ENCODE data around the gene PRKCZ. TPM values are rescaled to one million over a fixed set of nuclear protein-coding genes. Genes with fewer than 3 reads are reported as not detected.

Gene PRKCZ
- total RNA-seq, 1 donor from 2014 or later: 33.4 TPM

GRCh38 chr1:2076826-2077225 is 26.6 kb downstream of the PRKCZ start:
- TF ChIP-seq EZH2phosphoT487 (IDR thresholded peaks at IDR 0.05) (no peak), EZH2 (IDR thresholded peaks at IDR 0.05) (no peak), CTCF (IDR thresholded peaks at IDR 0.05) (no peak)
- Histone ChIP-seq H3K36me3 (no peaks in the 10 kb centered on the region), H3K27ac (no peak overlapping the region), H3F3A (ENCODE audit: low read depth) (no peaks in the 10 kb centered on the region), H4K20me1 (ENCODE audit: low read depth) (peaks cover 22% of the 10 kb centered on the region), H3K79me2 (ENCODE audit: low read depth) (peaks cover 32% of the 10 kb centered on the region), H3K27me3 (no peaks in the 10 kb centered on the region), H2AFZ (replicated peaks) (no peak overlapping the region), H3K4me1 (peaks cover 28% of the 10 kb centered on the region), H3K4me3 (no peak overlapping the region), H3K9me3 (ENCODE audit: low read depth) (peaks cover 6% of the 10 kb centered on the region), H3K9ac (no peak overlapping the region), H3K4me2 (no peak overlapping the region)
- Mint-ChIP-seq H3K27ac (peak overlapping the region; percentile 33), H3K4me3 (peak overlapping the region; percentile 57), H3K36me3 (peaks cover 20% of the 10 kb centered on the region), H3K4me1 (peaks cover 24% of the 10 kb centered on the region), H3K27me3 (ENCODE audit: insufficient read depth, low read depth) (peaks cover 13% of the 10 kb centered on the region), H3K9me3 (peaks cover 39% of the 10 kb centered on the region)
- DNase-seq (ENCODE audit: low spot score): no peak

GRCh38 chr1:2078170-2078569 is 28.0 kb downstream of the PRKCZ start:
- H3K79me2 ChIP-seq (ENCODE audit: low read depth): peaks cover 32% of the 10 kb centered on the region
- H3K36me3 Mint-ChIP-seq: peaks cover 20% of the 10 kb centered on the region
- no peak for TF ChIP-seq EZH2 (IDR thresholded peaks at IDR 0.05)
- TF ChIP-seq CTCF (IDR thresholded peaks at IDR 0.05): no peak
- no peak for TF ChIP-seq EZH2phosphoT487 (IDR thresholded peaks at IDR 0.05)

GRCh38 chr1:2079396-2080085 is 29.3 kb downstream of the PRKCZ start:
- Histone ChIP-seq H3K27me3 (no peaks in the 10 kb centered on the region), H3K27ac (no peak overlapping the region), H2AFZ (replicated peaks) (no peak overlapping the region), H3K4me3 (no peak overlapping the region), H3K4me2 (no peak overlapping the region), H3K79me2 (ENCODE audit: low read depth) (peaks cover 24% of the 10 kb centered on the region), H3K9me3 (ENCODE audit: low read depth) (peaks cover 6% of the 10 kb centered on the region), H3K4me1 (peaks cover 8% of the 10 kb centered on the region), H3K36me3 (no peaks in the 10 kb centered on the region), H3K9ac (no peak overlapping the region), H4K20me1 (ENCODE audit: low read depth) (peaks cover 4% of the 10 kb centered on the region), H3F3A (ENCODE audit: low read depth) (no peaks in the 10 kb centered on the region)
- peaks cover 47% of the 10 kb centered on the region for H3K9me3 Mint-ChIP-seq
- no peak overlapping the region for H3K4me3 Mint-ChIP-seq
- TF ChIP-seq EZH2 (IDR thresholded peaks at IDR 0.05): no peak
- no peak for TF ChIP-seq CTCF (IDR thresholded peaks at IDR 0.05)
- TF ChIP-seq EZH2phosphoT487 (IDR thresholded peaks at IDR 0.05): no peak
- H3K36me3 Mint-ChIP-seq: peaks cover 20% of the 10 kb centered on the region
- peaks cover 12% of the 10 kb centered on the region for H3K27me3 Mint-ChIP-seq (ENCODE audit: insufficient read depth, low read depth)
- peaks cover 9% of the 10 kb centered on the region for H3K4me1 Mint-ChIP-seq
- DNase-seq (ENCODE audit: low spot score): no peak
- H3K27ac Mint-ChIP-seq: no peak overlapping the region

More at GRCh38 chr1:2078170-2078569, 28.0 kb downstream of the PRKCZ start:
- no peak overlapping the region for H3K27ac ChIP-seq
- no peak overlapping the region for H3K9ac ChIP-seq
- H4K20me1 ChIP-seq (ENCODE audit: low read depth): peaks cover 9% of the 10 kb centered on the region
- no peak overlapping the region for H2AFZ ChIP-seq (replicated peaks)
- no peaks in the 10 kb centered on the region for H3F3A ChIP-seq (ENCODE audit: low read depth)
- no peak overlapping the region for H3K4me3 ChIP-seq
- no peaks in the 10 kb centered on the region for H3K27me3 ChIP-seq
- no peak overlapping the region for H3K27ac Mint-ChIP-seq
- no peak overlapping the region for H3K4me3 Mint-ChIP-seq
- H3K9me3 Mint-ChIP-seq: peaks cover 45% of the 10 kb centered on the region
- no peak for DNase-seq (ENCODE audit: low spot score)
- peaks cover 11% of the 10 kb centered on the region for H3K27me3 Mint-ChIP-seq (ENCODE audit: insufficient read depth, low read depth)
- H3K4me2 ChIP-seq: no peak overlapping the region
- H3K4me1 Mint-ChIP-seq: peaks cover 17% of the 10 kb centered on the region
- H3K36me3 ChIP-seq: no peaks in the 10 kb centered on the region
- peaks cover 19% of the 10 kb centered on the region for H3K4me1 ChIP-seq
- H3K9me3 ChIP-seq (ENCODE audit: low read depth): peaks cover 6% of the 10 kb centered on the region

Data from neural progenitor cell (in vitro differentiated cells).